ENCODE data around the gene TSC22D3. TPM values are rescaled to one million over a fixed set of nuclear protein-coding genes. Genes with fewer than 3 reads are reported as not detected.
A peak's percentile ranks its signal among the peaks of the same experiment; 100 is the strongest.

Gene TSC22D3
- total and polyA plus RNA-seq, 2 donors (not counting 1 experiment from before 2014, with no cell fraction given), result 447 to 3,050 TPM

- H3K27ac Mint-ChIP-seq, result peak overlapping the region; percentile 26
- DNase-seq (no peak), ATAC-seq (ENCODE audit: low read depth) (no peak)
- POLR2A ChIA-PET, result interaction anchor here (3.5 kb wide), 1 partner anchor 100 kb away, joined by 53 read pairs; no protein-coding TSS in a partner anchor
- Histone ChIP-seq H3K27me3 (replicated peaks in 1 of 4; ENCODE audit: control extremely low read depth in 1 of 4, control insufficient read depth in 3 of 4, insufficient read depth in 4 of 4, low read length in 3 of 4) (peaks cover 0 to 9% (median 0%) of the 10 kb centered on the region in 4 experiments), H3K9ac (ENCODE audit: low read length) (no peak overlapping the region), H4K20me1 (ENCODE audit: control insufficient read depth, insufficient read depth, low read length, poor library complexity, severe bottlenecking) (no peaks in the 10 kb centered on the region), H3K79me2 (ENCODE audit: control insufficient read depth, insufficient read depth, low read length) (no peaks in the 10 kb centered on the region), H2AFZ (ENCODE audit: insufficient read depth, low read depth, low read length, poor library complexity, severe bottlenecking) (no peak overlapping the region), H3K27ac (ENCODE audit: low read length in 2 of 2) (no peak overlapping the region), H3K4me2 (replicated peaks; ENCODE audit: low read depth, low read length, poor library complexity, severe bottlenecking) (no peak overlapping the region), H3K36me3 (replicated peaks in 1 of 2; ENCODE audit: control extremely low read depth in 1 of 2, control insufficient read depth in 1 of 2, extremely low read depth in 1 of 2, insufficient read depth in 2 of 2, low read length in 1 of 2) (no peaks in the 10 kb centered on the region), H3K4me3 (ENCODE audit: control extremely low read depth in 1 of 5, extremely low read depth in 1 of 5, insufficient read depth in 1 of 5, low read depth in 2 of 5, low read length in 4 of 5) (no peak overlapping the region), H3K4me1 (ENCODE audit: control insufficient read depth in 2 of 2, insufficient read depth in 2 of 2, low read length in 2 of 2) (peaks cover 14 to 23% of the 10 kb centered on the region in 2 donors), H3K9me3 (ENCODE audit: control extremely low read depth in 1 of 3, control insufficient read depth in 2 of 3, insufficient read depth in 1 of 3, low read length in 2 of 3) (no peaks in the 10 kb centered on the region)
- peaks cover 21% of the 10 kb centered on the region for H3K4me1 Mint-ChIP-seq
- TF ChIP-seq EZH2 (IDR thresholded peaks at IDR 0.05; ENCODE audit: borderline replicate concordance, insufficient read depth, low read depth, low read length, poor library complexity, severe bottlenecking) (no peak), CTCF (IDR thresholded peaks at IDR 0.05) (no peak)
- H3K4me3 Mint-ChIP-seq, result peak overlapping the region; percentile 84
- WGBS (ENCODE audit: insufficient coverage), result 87% methylated on average over 3 of the region's 9 CpGs
- no peaks in the 10 kb centered on the region for H3K27me3 Mint-ChIP-seq
- CTCF ChIA-PET, result interaction anchor here (2.0 to 6.0 kb wide), 4 partner anchors 32 to 117 kb away, joined by 6 to 246 read pairs (median 100); no protein-coding TSS in a partner anchor
- intact Hi-C loops (cut with micrococcal nuclease), result no loop called here
- H3K9me3 Mint-ChIP-seq (ENCODE audit: insufficient read depth), result no peaks in the 10 kb centered on the region
Measured at GRCh38 chrX:107773906-107774435, 1.6 kb downstream of the TSC22D3 start.

- H3K27me3 ChIP-seq (replicated peaks in 1 of 4; ENCODE audit: control extremely low read depth in 1 of 4, control insufficient read depth in 3 of 4, insufficient read depth in 4 of 4, low read length in 3 of 4), result peaks cover 0 to 9% (median 0%) of the 10 kb centered on the region in 4 experiments
- H3K4me1 Mint-ChIP-seq, result peaks cover 21% of the 10 kb centered on the region
- ATAC-seq (ENCODE audit: low read depth) (no peak), DNase-seq (no peak)
- no peak overlapping the region for H3K27ac ChIP-seq (ENCODE audit: low read length in 2 of 2)
- H3K9me3 ChIP-seq (ENCODE audit: control extremely low read depth in 1 of 3, control insufficient read depth in 2 of 3, insufficient read depth in 1 of 3, low read length in 2 of 3), result no peaks in the 10 kb centered on the region
- POLR2A ChIA-PET, result no interaction called here
- H3K79me2 ChIP-seq (ENCODE audit: control insufficient read depth, insufficient read depth, low read length), result no peaks in the 10 kb centered on the region
- H3K4me3 Mint-ChIP-seq, result no peak overlapping the region
- WGBS (ENCODE audit: insufficient coverage), result no CpG with 5 or more reads among the region's 8 CpGs
- no peak overlapping the region for H3K9ac ChIP-seq (ENCODE audit: low read length)
- H3K4me1 ChIP-seq (ENCODE audit: control insufficient read depth in 2 of 2, insufficient read depth in 2 of 2, low read length in 2 of 2), result peaks cover 14 to 23% of the 10 kb centered on the region in 2 donors
- CTCF ChIA-PET, result interaction anchor here (6.0 kb wide), 1 partner anchor 99 kb away, joined by 102 read pairs; no protein-coding TSS in a partner anchor
- intact Hi-C loops (cut with micrococcal nuclease), result no loop called here
- no peaks in the 10 kb centered on the region for H4K20me1 ChIP-seq (ENCODE audit: control insufficient read depth, insufficient read depth, low read length, poor library complexity, severe bottlenecking)
- H3K4me2 ChIP-seq (replicated peaks; ENCODE audit: low read depth, low read length, poor library complexity, severe bottlenecking), result no peak overlapping the region
- no peaks in the 10 kb centered on the region for H3K9me3 Mint-ChIP-seq (ENCODE audit: insufficient read depth)
- no peaks in the 10 kb centered on the region for H3K36me3 ChIP-seq (replicated peaks in 1 of 2; ENCODE audit: control extremely low read depth in 1 of 2, control insufficient read depth in 1 of 2, extremely low read depth in 1 of 2, insufficient read depth in 2 of 2, low read length in 1 of 2)
- H3K27me3 Mint-ChIP-seq, result no peaks in the 10 kb centered on the region
- H3K4me3 ChIP-seq (ENCODE audit: control extremely low read depth in 1 of 5, extremely low read depth in 1 of 5, insufficient read depth in 1 of 5, low read depth in 2 of 5, low read length in 4 of 5), result no peak overlapping the region
- no peak overlapping the region for H2AFZ ChIP-seq (ENCODE audit: insufficient read depth, low read depth, low read length, poor library complexity, severe bottlenecking)
- no peak overlapping the region for H3K27ac Mint-ChIP-seq
- TF ChIP-seq CTCF (IDR thresholded peaks at IDR 0.05), result no peak
- TF ChIP-seq EZH2 (IDR thresholded peaks at IDR 0.05; ENCODE audit: borderline replicate concordance, insufficient read depth, low read depth, low read length, poor library complexity, severe bottlenecking), result no peak
Measured at GRCh38 chrX:107773206-107773605, 2.4 kb downstream of the TSC22D3 start.
